IMR-90 (cell line): ENCODE data around the gene RTL1.

Experiments used
- BHLHE40 ChIP-seq: fragments of 150-350 bp; IDR thresholded peaks from 2 replicates; pipeline ENCODE4 v1.6.1; 2016; ENCODE audit warnings: mild to moderate bottlenecking, low read depth, low read length
- CEBPB ChIP-seq: IDR thresholded peaks from 2 replicates; pipeline ENCODE4 v1.6.1; 2012; ENCODE audit warnings: low read depth, low read length, improper control_type of control experiment
- CHD1 ChIP-seq: IDR thresholded peaks from 2 replicates; pipeline ENCODE4 v1.6.1; 2012; ENCODE audit warnings: low read depth, low read length, improper control_type of control experiment
- FOS ChIP-seq: fragments of 150-350 bp; IDR thresholded peaks from 2 replicates; pipeline ENCODE4 v1.6.1; 2016; ENCODE audit warnings: low read depth, low read length
- MAFK ChIP-seq: IDR thresholded peaks from 2 replicates; pipeline ENCODE4 v1.6.1; 2012; ENCODE audit warnings: low read depth, low read length, improper control_type of control experiment
- NFE2L2 ChIP-seq: fragments of 150-350 bp; IDR thresholded peaks from 2 replicates; pipeline ENCODE4 v1.6.1; 2016; ENCODE audit warnings: low read depth, mild to moderate bottlenecking, low read length
- POLR2A ChIP-seq: IDR thresholded peaks from 2 replicates; pipeline ENCODE4 v1.6.1; 2012; ENCODE audit warnings: mild to moderate bottlenecking, low read depth, low read length
- RAD21 ChIP-seq: IDR thresholded peaks from 2 replicates; pipeline ENCODE4 v1.6.1; 2012; ENCODE audit warnings: low read length, improper control_type of control experiment
- RFX5 ChIP-seq: IDR thresholded peaks from 2 replicates; pipeline ENCODE4 v1.8.0; 2012; ENCODE audit warnings: low read depth, mild to moderate bottlenecking, low read length, moderate library complexity
- TF ChIP-seq, protein P1 (sequence below): conservative IDR thresholded peaks from 2 replicates; pipeline ENCODE4 v1.5.1; 2012; ENCODE audit warnings: mild to moderate bottlenecking, low read depth, low read length, improper control_type of control experiment
- TF ChIP-seq, protein P2 (sequence below): fragments of 150-350 bp; IDR thresholded peaks from 2 replicates; pipeline ENCODE4 v1.6.1; 2016; ENCODE audit warnings: low read depth, mild to moderate bottlenecking, low read length, moderate library complexity, borderline replicate concordance
- TF ChIP-seq, protein P3 (sequence below): fragments of 150-350 bp; IDR thresholded peaks from 2 replicates; pipeline ENCODE4 v1.6.1; 2017; ENCODE audit warnings: mild to moderate bottlenecking, antibody characterized with exemption, low read length, low read depth

DNA sequence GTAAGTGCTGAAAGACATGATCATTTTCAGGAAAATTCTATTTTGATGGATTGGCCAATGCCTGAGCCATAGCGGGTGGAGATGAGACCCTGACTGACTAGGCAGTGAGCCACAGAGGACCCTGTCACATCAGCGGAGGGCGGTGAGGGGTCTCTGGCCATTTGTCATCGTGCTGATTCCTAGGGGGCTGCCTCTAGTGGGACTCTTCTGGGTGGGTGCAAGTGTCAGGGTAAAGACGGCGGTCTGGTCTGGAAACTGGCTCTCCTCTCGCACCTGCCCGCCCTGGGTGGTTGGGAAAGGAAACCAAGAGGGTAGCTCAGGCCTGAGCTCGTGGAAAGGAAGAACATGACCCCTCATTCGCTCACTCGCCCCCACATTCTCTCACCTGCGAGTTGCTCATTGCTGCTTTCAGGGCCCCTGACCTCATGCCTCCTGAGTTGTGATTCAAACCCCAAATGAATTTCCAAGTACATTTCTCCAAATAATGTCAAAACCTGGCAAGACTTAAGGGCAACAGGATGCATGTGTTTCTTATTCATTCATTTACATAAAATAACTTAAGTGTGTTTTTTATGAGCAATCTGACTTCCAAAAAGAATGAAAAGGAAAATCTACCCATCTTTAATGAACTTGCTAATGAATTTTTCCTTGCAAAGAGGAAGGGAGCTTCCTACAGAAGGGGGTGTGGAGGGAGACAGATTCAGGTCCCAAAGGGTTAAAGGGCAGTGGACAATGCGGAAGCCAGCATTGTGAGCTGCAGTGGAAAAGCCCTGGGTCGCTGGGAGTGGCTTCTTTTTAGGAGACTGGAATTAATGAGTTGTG lies 64.8 kb downstream of the RTL1 start:
- TF ChIP-seq BHLHE40: no peak
- TF ChIP-seq, protein P1, sequence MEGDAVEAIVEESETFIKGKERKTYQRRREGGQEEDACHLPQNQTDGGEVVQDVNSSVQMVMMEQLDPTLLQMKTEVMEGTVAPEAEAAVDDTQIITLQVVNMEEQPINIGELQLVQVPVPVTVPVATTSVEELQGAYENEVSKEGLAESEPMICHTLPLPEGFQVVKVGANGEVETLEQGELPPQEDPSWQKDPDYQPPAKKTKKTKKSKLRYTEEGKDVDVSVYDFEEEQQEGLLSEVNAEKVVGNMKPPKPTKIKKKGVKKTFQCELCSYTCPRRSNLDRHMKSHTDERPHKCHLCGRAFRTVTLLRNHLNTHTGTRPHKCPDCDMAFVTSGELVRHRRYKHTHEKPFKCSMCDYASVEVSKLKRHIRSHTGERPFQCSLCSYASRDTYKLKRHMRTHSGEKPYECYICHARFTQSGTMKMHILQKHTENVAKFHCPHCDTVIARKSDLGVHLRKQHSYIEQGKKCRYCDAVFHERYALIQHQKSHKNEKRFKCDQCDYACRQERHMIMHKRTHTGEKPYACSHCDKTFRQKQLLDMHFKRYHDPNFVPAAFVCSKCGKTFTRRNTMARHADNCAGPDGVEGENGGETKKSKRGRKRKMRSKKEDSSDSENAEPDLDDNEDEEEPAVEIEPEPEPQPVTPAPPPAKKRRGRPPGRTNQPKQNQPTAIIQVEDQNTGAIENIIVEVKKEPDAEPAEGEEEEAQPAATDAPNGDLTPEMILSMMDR: no peak
- TF ChIP-seq POLR2A: no peak; the same call in 1 of the 2 replicates
- no peak for TF ChIP-seq NFE2L2
- no peak for TF ChIP-seq FOS
- no peak for TF ChIP-seq CEBPB
- TF ChIP-seq MAFK: no peak
- TF ChIP-seq, protein P2, sequence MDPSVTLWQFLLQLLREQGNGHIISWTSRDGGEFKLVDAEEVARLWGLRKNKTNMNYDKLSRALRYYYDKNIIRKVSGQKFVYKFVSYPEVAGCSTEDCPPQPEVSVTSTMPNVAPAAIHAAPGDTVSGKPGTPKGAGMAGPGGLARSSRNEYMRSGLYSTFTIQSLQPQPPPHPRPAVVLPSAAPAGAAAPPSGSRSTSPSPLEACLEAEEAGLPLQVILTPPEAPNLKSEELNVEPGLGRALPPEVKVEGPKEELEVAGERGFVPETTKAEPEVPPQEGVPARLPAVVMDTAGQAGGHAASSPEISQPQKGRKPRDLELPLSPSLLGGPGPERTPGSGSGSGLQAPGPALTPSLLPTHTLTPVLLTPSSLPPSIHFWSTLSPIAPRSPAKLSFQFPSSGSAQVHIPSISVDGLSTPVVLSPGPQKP: no peak
- no peak for TF ChIP-seq RAD21
- TF ChIP-seq, protein P3, sequence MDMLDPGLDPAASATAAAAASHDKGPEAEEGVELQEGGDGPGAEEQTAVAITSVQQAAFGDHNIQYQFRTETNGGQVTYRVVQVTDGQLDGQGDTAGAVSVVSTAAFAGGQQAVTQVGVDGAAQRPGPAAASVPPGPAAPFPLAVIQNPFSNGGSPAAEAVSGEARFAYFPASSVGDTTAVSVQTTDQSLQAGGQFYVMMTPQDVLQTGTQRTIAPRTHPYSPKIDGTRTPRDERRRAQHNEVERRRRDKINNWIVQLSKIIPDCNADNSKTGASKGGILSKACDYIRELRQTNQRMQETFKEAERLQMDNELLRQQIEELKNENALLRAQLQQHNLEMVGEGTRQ: no peak
- TF ChIP-seq CHD1: no peak
- no peak for TF ChIP-seq RFX5
